NB4 (cell line): Measurements from ENCODE around the gene EVC.

Source experiments
- DNase-seq: peaks from one replicate; pipeline ENCODE4 v3.0.0; 2010; ENCODE audit warnings: low read depth
- H3K4me3 ChIP-seq: one replicate; pipeline ENCODE4 v1.5.1; 2011; ENCODE audit warnings: mild to moderate bottlenecking, low read depth, low read length, moderate library complexity
- MYC ChIP-seq: IDR thresholded peaks from 2 replicates; pipeline ENCODE4 v1.6.1; 2011; ENCODE audit warnings: low read depth, low read length
- POLR2A ChIP-seq: IDR thresholded peaks from 2 replicates; pipeline ENCODE4 v1.6.1; 2011; ENCODE audit warnings: mild to moderate bottlenecking; ENCODE audit not compliant: insufficient read length; ENCODE audit errors: extremely low read depth
- TF ChIP-seq, protein P1 (sequence below): IDR thresholded peaks from one replicate; pipeline ENCODE4 v1.5.1; 2012; ENCODE audit warnings: low read depth, low read length
- TF ChIP-seq, protein P2 (sequence below): IDR thresholded peaks from 2 replicates; pipeline ENCODE4 v1.6.1; 2011; ENCODE audit warnings: low read depth, low read length

EVC gene

DNA sequence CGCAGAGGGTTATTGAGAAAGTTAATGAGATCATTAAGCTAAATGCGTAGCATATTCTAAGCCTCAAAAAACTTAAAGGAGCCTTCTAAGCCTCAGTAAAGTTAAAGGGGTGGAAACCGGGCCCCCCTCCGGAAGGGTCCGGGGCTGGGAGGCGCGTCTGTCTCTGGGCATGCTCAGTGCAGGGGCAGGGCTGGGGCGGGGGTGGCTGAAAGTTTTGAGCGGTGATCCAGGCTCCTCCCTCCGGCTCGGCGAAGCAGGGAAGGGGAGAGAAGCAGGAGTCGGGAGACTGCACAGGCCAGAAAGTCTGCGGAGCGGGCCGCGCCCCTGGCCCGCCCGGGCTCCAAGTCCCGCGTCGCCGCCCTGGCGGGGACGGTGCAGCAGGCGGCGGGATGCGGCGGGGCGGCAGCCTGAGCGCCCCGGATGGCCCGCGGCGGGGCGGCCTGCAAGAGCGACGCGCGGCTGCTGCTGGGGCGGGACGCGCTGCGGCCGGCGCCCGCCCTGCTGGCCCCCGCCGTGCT lies at the start of gene EVC:
Gene EVC, plus strand, starts transcription at position 241 of the 518 bp plus-strand sequence. Its CDS starts 180 bp downstream, at position 421.
- TF ChIP-seq POLR2A: no peak
- TF ChIP-seq, protein P1, sequence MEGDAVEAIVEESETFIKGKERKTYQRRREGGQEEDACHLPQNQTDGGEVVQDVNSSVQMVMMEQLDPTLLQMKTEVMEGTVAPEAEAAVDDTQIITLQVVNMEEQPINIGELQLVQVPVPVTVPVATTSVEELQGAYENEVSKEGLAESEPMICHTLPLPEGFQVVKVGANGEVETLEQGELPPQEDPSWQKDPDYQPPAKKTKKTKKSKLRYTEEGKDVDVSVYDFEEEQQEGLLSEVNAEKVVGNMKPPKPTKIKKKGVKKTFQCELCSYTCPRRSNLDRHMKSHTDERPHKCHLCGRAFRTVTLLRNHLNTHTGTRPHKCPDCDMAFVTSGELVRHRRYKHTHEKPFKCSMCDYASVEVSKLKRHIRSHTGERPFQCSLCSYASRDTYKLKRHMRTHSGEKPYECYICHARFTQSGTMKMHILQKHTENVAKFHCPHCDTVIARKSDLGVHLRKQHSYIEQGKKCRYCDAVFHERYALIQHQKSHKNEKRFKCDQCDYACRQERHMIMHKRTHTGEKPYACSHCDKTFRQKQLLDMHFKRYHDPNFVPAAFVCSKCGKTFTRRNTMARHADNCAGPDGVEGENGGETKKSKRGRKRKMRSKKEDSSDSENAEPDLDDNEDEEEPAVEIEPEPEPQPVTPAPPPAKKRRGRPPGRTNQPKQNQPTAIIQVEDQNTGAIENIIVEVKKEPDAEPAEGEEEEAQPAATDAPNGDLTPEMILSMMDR: no peak
- TF ChIP-seq, protein P2, sequence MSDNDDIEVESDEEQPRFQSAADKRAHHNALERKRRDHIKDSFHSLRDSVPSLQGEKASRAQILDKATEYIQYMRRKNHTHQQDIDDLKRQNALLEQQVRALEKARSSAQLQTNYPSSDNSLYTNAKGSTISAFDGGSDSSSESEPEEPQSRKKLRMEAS: no peak
- no peak for TF ChIP-seq MYC
- H3K4me3 ChIP-seq: no peak within 1 kb of the TSS
- no peak for DNase-seq

DNA sequence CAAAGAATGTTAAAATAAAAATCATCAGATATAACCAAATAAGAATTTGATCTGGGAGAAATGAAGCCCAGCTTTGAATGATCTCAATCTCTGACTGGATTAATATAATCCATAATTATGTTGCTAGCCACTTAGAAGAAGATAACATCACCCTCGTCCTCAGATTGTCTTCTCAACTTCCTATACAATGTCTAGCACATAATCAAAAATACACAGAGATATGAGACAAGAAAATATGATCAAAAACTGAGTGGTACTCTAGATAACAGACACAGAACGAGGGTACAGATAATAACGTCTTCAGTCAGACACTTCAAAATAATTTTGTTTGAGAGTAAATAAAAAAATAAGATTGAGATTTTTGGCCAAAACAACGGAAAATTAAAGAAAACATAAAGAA lies 49.8 kb upstream of the EVC start:
- no peak for DNase-seq
- no peak overlapping the region for H3K4me3 ChIP-seq

DNA sequence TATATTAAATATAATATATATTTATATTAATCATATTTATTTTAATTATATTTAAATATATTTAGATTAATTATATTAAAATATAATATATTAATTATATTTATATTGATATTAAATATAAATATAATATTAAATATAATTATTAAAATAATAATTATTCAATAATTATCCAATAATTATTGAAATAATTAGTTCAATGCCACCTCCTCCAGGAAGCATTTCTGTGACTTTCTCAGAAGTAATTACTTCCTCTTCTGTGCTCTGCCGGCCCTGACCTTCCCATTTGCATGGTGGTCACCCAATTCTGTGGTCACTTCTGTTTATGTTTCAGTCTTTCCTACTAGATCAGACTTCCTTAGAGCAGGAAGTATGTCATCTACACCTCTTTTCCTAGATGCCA lies 48.4 kb upstream of the EVC start:
- DNase-seq: no peak
- TF ChIP-seq POLR2A (no peak), MYC (no peak)
- TF ChIP-seq, protein P2: no peak
- TF ChIP-seq, protein P1: no peak
- no peak overlapping the region for H3K4me3 ChIP-seq

More for the DNA sequence above, 49.8 kb upstream of the EVC start:
- TF ChIP-seq MYC (no peak), POLR2A (no peak)
- TF ChIP-seq, protein P1: no peak

DNA sequence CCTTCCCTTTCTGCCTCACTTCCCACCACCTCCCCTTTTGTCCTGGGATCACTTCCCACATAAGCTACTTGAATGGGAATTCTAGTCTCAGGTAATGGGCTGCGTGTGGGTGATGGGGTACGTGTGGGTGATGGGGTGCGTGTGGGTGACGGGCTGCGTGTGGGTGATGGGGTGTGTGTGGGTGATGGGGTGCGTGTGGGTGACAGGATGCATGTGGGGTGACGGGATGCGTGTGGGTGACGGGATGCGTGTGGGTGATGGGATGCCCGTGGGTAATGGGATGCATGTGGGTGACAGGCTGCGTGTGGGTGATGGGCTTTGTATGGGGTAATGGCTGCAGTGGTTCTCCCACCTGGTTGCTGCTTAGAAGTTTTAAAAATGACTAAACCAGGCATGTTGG lies 46.2 kb upstream of the EVC start:
- no peak overlapping the region for H3K4me3 ChIP-seq
- no peak for DNase-seq
- TF ChIP-seq, protein P1: no peak
- TF ChIP-seq MYC (no peak), POLR2A (no peak)
- TF ChIP-seq, protein P2: no peak

DNA sequence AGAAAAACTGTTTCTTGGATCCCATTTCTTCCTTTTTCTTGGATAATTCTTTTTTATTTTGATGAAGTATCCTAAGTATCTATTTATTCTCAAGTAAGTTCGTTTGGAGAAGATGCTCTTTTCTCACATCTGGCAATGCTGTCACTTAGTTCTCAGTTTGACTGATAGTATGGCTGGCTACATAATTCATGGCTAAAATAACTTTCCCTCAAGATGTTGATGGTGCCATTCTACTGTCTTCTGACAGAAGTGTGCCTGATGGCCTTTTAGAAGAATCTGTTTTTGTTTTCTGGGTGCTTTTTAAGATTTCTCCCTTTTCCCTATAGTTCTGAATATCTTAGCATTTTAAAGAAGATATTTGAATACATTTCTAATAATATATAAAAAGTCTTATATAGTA lies 44.3 kb upstream of the EVC start:
- no peak for DNase-seq
- no peak for TF ChIP-seq POLR2A
- TF ChIP-seq, protein P1: no peak
- TF ChIP-seq MYC: no peak
- TF ChIP-seq, protein P2: no peak
- no peak overlapping the region for H3K4me3 ChIP-seq

DNA sequence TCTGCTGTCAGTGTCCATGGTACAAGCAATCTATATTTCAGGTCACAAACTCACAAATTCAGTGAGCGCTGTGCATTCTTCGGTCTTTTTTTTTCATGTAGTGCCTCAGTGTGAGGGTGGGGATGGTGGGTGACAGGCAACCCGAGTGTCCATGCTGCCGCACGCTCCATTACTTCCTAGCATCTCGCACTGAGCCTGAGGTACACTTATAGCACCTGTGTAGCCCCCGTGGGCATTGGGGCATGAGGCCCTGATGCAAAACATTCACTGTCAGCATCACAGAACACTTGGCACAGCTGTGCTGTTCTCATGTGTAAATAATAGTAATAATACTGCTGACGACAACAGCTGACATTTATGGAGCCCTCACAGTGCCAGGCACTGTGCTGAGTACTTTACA lies 34.2 kb upstream of the EVC start:
- no peak for DNase-seq
- TF ChIP-seq, protein P1: no peak
- TF ChIP-seq MYC (no peak), POLR2A (no peak)
- TF ChIP-seq, protein P2: no peak

More for the DNA sequence above, 34.2 kb upstream of the EVC start:
- H3K4me3 ChIP-seq: no peak overlapping the region
